AG09309 (cell line): ENCODE data around the gene SMAD1.
"Not testable (repeated sequence)": the region's sequence is repeated elsewhere in the genome, so short reads cannot be mapped to it uniquely, and the experiment has no call there.

ENCODE experiments used
- DNase-seq: peaks from one replicate; pipeline ENCODE4 v3.0.0-alpha.2; 2010; ENCODE audit warnings: low read depth
- H3K4me3 ChIP-seq: 2 replicates; pipeline ENCODE4 v1.5.1; 2011; ENCODE audit warnings: mild to moderate bottlenecking, low read depth, low read length, moderate library complexity; ENCODE audit not compliant: control insufficient read depth
- CTCF ChIP-seq: IDR thresholded peaks from 2 replicates; pipeline ENCODE4 v1.5.1; 2011; ENCODE audit warnings: mild to moderate bottlenecking, low read depth, low read length, inconsistent platforms; ENCODE audit not compliant: insufficient read depth, control insufficient read depth; ENCODE audit errors: missing control alignments

SMAD1 gene

DNA sequence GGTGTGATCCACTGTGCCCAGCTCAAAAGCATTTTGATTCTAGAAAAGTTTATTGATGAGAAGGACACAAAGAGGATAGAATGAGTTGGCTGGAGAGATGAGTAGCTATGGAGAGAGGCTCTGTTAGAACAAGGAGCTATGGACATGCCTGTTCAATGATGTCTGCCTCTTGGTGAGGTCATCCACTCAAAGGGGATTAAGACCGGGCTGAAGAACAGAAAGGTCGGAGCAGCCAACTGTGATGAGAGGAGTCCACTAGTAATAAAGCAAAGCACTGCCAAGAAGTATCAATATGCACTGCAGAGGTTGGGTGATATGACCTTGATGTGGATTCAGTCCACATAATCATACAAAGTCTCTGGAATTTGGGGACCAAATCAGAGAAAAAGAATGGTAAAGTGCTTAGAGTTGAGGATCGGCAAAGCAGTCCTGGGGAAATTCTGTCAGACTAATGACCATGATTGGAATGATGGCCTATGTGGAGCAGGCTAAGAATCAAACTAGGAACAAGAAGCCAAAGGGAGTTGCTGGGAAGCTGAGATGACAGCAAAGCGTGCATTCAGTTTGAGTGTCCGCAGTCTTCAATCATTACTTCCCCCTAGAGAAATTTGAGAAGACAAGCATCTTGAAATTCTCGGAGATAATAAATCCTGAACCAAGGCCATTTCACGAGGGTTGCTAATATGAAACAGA, 81.8 kb downstream of the SMAD1 start:
- TF ChIP-seq CTCF = no peak
- no peak for DNase-seq
- no peak overlapping the region for H3K4me3 ChIP-seq

- no peak for DNase-seq
- no peak for TF ChIP-seq CTCF
- no peak overlapping the region for H3K4me3 ChIP-seq
These were observed 82.9 kb downstream of the SMAD1 start for GRCh38 chr4:145564540-145564939.

DNA sequence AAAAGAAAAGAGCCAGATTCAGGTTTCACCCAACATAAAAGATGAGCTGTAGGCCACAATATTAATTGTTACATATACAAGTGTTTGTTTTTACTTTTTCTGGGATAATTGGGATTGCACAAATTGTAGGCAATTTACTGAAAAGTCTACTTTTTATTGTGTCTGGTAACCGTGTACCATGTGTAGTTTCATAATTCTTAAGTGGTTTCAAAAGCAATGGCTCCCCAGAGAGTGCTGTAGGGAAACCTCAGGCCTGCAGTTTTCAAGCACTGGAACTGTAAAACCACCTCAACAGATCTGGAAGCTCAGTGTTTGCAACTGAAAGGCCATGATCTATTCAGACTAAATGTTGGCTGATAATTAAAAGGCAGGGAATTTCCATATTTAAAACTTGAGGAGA, 83.7 kb downstream of the SMAD1 start:
- no peak overlapping the region for H3K4me3 ChIP-seq
- TF ChIP-seq CTCF = no peak
- DNase-seq = peak; percentile 20

- no peak overlapping the region for H3K4me3 ChIP-seq
- DNase-seq = no peak
- TF ChIP-seq CTCF = no peak
These were observed 84.5 kb downstream of the SMAD1 start for GRCh38 chr4:145566086-145566708.

- H3K4me3 ChIP-seq = no peak overlapping the region
- DNase-seq = no peak
- TF ChIP-seq CTCF = no peak
These were observed 85.1 kb downstream of the SMAD1 start for GRCh38 chr4:145566768-145567167.

GRCh38 chr4:145567516-145567915, 85.9 kb downstream of the SMAD1 start:
- TF ChIP-seq CTCF = no peak
- no peak overlapping the region for H3K4me3 ChIP-seq

DNA sequence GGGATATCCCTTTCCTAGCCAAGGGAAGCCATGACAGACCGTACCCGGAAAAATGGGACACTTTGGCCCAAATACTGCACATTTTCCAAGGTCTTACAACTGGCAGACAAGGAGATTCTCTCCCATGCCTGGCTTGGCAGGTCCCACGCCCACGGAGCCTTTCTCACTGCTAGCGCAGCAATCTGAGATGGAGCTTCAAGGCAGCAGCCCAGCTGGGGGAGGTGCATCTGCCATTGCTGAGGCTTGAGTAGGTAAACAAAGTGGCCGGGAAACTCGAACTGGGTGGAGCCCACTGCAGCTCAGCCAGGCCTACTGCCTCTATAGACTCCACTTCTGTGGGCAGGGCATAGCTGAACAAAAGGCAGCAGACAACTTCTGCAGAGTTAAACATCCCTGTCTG, 92.9 kb downstream of the SMAD1 start:
- not testable (repeated sequence) for H3K4me3 ChIP-seq, DNase-seq

More at GRCh38 chr4:145567516-145567915, 85.9 kb downstream of the SMAD1 start:
- DNase-seq = no peak
